ENCODE measurements around the gene PKD2L1.

PKD2L1 gene

DNA sequence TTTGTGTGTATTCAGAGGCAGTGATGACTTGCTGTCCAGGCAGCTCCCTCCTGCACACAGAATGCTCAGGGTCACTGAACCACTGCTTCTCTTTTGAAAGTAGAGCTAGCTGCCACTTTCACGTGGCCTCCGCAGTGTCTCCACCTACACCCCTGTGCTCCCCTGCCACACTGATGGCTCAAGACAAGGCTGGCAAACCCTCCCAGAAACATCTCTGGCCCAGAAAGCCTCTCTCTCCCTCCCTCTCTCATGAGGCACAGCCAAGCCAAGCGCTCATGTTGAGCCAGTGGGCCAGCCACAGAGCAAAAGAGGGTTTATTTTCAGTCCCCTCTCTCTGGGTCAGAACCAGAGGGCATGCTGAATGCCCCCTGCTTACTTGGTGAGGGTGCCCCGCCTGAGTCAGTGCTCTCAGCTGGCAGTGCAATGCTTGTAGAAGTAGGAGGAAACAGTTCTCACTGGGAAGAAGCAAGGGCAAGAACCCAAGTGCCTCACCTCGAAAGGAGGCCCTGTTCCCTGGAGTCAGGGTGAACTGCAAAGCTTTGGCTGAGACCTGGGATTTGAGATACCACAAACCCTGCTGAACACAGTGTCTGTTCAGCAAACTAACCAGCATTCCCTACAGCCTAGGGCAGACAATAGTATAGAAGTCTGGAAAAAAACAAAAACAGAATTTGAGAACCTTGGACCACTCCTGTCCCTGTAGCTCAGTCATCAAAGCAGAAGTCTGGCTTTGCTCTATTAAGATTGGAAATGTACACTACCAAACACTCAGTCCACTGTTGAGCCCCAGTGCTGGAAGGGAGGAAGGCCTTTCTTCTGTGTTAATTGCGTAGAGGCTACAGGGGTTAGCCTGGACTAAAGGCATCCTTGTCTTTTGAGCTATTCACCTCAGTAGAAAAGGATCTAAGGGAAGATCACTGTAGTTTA, 32.8 kb upstream of the PKD2L1 start:
- no peak overlapping the region for H3K4me3 ChIP-seq (ENCODE audit: low read length)

GRCh38 chr10:100360234-100360633, 30.2 kb upstream of the PKD2L1 start:
- no peak overlapping the region for H3K4me3 ChIP-seq (ENCODE audit: low read length)
- TF ChIP-seq ZNF274 (IDR thresholded peaks at IDR 0.05; ENCODE audit: low read depth, low read length): no peak

More for the DNA sequence above, 32.8 kb upstream of the PKD2L1 start:
- no peak for TF ChIP-seq ZNF274 (IDR thresholded peaks at IDR 0.05; ENCODE audit: low read depth, low read length)

DNA sequence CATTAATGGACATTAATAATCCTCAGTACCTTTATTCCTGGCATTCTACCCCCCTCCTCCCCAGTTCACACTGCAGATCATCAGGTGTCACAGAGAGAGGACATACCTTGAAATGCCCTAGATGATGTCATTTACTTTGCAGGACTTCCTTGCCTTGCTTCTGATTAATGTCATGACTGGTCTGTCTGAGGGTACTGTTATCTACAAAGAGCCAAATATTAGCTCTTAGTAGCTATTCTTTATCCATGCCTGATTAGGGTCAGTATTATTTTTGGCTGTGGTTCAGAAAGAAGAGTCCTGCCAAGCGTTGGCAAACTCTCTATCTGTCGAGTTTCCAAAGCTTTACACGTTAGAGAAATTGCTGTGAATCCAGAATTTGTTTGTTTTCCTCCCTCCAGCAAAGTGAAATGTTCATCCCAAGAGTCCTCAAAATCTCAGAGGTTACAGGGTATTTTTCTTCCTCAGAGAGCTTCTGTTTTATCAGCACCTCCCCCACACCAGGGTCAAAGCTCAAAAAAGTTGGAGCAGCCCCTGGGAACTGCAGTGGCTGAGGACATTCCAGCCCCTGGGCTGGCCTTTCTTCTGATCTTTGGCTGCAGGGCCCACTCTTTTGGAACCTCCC, 29.6 kb upstream of the PKD2L1 start:
- H3K4me3 ChIP-seq (ENCODE audit: low read length): no peak overlapping the region

GRCh38 chr10:100359030-100359432, 29.0 kb upstream of the PKD2L1 start:
- no peak overlapping the region for H3K4me3 ChIP-seq (ENCODE audit: low read length)
- TF ChIP-seq ZNF274 (IDR thresholded peaks at IDR 0.05; ENCODE audit: low read depth, low read length): no peak

More for the DNA sequence above, 29.6 kb upstream of the PKD2L1 start:
- no peak for TF ChIP-seq ZNF274 (IDR thresholded peaks at IDR 0.05; ENCODE audit: low read depth, low read length)

DNA sequence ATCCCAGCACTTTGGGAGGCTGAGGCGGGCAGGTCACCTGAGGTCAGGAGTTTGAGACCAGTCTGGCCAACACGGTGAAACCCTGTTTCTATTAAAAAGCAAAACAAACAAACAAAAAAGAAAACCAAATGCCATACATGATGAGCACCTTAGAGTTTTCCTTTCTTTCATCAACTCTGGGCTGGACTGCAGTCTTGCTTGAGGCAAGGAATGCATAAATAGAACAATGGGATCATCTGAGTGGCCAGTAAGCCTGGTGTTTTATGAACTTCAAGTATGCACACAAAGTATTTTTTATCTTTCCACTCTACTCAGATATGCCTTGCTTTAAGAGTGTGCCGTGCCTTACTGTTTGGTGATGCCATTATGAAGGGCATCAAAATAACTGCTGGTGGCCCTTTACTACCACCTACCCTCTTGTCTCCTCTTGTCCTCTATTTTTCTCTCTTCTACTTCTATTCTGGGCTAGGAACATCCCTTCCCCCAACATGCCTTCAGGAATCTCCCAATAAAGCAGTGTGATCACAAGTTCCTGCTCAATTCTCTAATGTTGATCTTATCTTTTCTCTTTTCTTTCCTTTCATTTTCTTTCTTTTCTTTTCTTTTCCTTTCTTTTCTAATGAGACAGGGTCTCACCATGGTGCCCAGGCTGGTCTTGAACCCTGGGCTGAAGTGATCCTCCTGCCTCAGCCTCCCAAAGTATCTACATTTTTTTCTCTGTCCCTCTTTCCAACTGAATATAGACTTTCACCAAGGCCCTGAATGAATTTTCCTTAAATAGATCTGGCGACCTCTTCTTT, 27.2 kb upstream of the PKD2L1 start:
- no peak for TF ChIP-seq ZNF274 (IDR thresholded peaks at IDR 0.05; ENCODE audit: low read depth, low read length)
- H3K4me3 ChIP-seq (ENCODE audit: low read length): no peak overlapping the region

DNA sequence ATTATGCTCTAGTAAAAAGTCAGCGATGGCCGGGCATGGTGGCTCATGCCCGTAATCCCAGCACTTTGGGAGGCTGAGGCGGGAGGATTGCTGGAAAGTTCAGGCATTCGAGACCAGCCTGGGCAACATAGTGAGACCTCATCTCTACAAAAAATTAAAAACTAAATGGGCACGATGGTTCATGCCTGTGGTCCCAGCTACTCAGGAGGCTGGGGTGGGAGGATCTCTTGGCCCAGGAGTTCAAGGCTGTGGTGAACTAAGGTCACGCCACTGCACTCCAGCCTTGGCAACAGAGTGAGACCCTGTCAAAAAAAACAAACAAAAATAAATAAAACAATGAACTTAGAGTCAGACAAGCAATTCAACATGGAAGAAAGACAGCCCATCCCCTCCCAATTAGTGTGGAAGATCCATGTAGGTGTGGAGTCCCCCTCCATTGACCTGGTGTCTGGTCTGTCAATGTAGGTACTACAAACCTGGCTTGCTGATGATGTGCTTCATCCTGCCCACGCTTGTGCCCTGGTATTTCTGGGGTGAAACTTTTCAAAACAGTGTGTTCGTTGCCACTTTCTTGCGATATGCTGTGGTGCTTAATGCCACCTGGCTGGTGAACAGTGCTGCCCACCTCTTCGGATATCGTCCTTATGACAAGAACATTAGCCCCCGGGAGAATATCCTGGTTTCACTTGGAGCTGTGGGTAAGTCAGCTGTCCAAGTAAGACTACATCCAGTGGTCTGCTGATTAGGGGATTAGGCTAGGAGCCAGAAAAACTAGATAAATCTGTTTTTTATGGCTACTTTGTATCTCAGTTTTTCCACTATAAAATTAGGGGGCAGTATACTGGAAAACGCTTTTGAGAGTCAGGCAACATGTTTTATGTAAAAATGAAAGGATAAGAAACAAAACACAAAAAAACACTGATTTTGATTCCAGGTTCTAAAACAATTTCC, 26.3 kb upstream of the PKD2L1 start:
- H3K4me3 ChIP-seq (ENCODE audit: low read length): no peak overlapping the region
- TF ChIP-seq ZNF274 (IDR thresholded peaks at IDR 0.05; ENCODE audit: low read depth, low read length): no peak

DNA sequence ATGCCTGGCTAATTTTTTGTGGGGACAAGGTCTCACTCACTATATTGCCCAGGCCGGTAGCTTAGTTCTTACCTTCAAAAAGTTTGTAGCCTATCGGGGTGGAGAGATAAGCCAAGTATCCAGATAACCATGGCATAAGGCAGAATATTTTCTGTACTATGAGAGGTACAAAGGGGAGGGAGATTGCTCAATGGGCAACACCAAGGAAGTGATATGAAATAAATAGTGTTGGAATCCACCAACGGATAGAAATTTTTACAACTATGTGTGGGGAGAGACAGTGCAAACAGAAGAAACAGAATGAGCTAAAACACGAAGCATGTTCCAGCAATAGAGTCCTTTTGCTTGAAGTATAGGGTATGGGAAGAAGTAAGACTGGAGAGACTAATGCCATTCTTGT, 25.1 kb upstream of the PKD2L1 start:
- no peak overlapping the region for H3K4me3 ChIP-seq (ENCODE audit: low read length)
- no peak for TF ChIP-seq ZNF274 (IDR thresholded peaks at IDR 0.05; ENCODE audit: low read depth, low read length)

GRCh38 chr10:100353770-100354485, 23.9 kb upstream of the PKD2L1 start:
- no peak for TF ChIP-seq ZNF274 (IDR thresholded peaks at IDR 0.05; ENCODE audit: low read depth, low read length)

DNA sequence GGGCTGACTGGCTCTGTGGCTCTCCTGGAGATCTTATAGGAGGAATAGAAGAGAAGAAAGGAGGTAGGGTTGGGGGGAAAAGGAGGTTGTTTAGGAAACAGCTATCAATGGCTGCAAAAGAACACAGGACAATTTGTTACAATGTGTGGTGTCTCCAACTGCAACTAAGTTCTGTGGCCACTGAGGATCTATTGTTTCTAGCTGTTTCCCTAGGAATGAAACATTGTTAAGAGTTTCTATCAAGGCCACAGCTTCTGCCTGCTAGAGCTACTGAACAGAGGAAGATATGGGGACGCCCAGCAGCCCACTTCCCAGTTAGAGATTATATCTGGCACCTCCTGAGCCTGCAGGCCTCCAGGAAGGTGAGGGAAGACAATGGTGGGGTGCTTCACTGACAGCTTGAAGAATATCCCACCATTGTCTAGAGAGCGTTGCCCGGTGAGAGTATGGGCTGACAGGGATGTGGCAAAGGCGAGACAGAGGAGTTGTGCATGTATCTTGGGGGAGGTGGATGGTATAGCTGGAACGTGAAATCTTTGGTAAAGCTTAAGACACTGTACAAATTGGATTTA, 21.0 kb upstream of the PKD2L1 start:
- no peak for TF ChIP-seq ZNF274 (IDR thresholded peaks at IDR 0.05; ENCODE audit: low read depth, low read length)
- H3K4me3 ChIP-seq (ENCODE audit: low read length): no peak overlapping the region

More at GRCh38 chr10:100353770-100354485, 23.9 kb upstream of the PKD2L1 start:
- no peak overlapping the region for H3K4me3 ChIP-seq (ENCODE audit: low read length)

DNA sequence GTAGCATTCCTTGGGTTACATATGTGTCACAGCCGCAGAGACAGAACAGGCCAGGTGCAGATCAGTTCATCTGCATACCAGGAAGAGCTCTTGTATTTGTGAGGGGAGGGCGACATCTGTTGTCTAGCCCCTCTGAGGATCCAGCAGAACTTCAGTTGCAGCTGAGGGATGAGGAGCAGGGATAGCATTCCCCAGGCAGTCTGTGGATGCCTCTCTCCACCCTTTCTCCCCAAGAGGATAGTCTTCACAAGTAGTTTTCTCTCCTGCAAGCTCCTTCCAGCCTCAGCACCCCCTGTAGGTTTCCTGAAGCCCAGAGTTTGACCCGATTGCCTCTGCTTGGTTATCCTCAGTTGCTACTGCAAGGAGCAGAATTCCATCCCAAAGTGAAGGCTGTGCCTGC, 19.6 kb upstream of the PKD2L1 start:
- H3K4me3 ChIP-seq (ENCODE audit: low read length): no peak overlapping the region
- no peak for TF ChIP-seq ZNF274 (IDR thresholded peaks at IDR 0.05; ENCODE audit: low read depth, low read length)

- 0 out of 2 replicates have a peak overlapping the region, but pooled peaks have one; percentile 83 for H3K4me3 ChIP-seq (ENCODE audit: low read length)
- no peak for TF ChIP-seq ZNF274 (IDR thresholded peaks at IDR 0.05; ENCODE audit: low read depth, low read length)
Measured at GRCh38 chr10:100349087-100349486, 19.1 kb upstream of the PKD2L1 start.

DNA sequence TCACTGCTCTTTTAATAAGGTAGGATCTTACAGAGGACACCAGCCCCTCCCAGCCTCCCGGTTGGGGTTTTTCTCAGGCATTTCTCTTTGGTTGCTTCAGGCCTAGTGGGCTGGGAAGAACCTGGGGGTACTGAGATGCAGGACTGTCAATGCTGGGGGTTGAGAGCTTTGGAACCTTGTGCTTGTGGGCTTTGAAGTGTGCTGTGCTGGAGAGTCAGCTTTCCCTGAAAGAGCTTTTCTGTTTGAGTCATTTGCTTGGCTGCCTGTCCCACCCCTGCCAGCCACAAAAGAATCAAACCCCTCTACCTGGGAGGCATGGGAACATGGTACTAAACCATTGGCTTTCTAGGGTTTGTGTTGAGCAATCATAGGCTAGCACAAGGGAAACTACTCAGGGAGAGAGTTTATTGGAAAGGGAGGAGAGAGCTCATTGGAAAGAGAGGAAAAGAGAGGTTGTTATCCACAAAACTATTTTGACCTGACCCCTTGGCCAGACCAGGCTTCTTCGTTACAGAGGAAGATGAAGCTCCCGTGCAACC, 18.4 kb upstream of the PKD2L1 start:
- TF ChIP-seq ZNF274 (IDR thresholded peaks at IDR 0.05; ENCODE audit: low read depth, low read length): no peak

More for the DNA sequence above, 18.4 kb upstream of the PKD2L1 start:
- peak overlapping the region; percentile 83 for H3K4me3 ChIP-seq (ENCODE audit: low read length)
